ENCODE data around the gene DMAP1. TPM values are rescaled to one million over a fixed set of nuclear protein-coding genes. Genes with fewer than 3 reads are reported as not detected.

Gene DMAP1
- total RNA-seq, 1 donor from 2014 or later, result 64.7 TPM

GRCh38 chr1:44233593-44233992 lies 20.3 kb downstream of the DMAP1 start:
- H3K4me3 ChIP-seq (ENCODE audit: low read depth, low read length), result no peak overlapping the region
- no peaks in the 10 kb centered on the region for H3K36me3 ChIP-seq (ENCODE audit: control insufficient read depth, insufficient read depth, low read length)
- no peak for DNase-seq (ENCODE audit: low read depth)
- H3K27me3 ChIP-seq (ENCODE audit: control insufficient read depth, insufficient read depth, low read length), result no peaks in the 10 kb centered on the region
- no peak for TF ChIP-seq CTCF (IDR thresholded peaks at IDR 0.05; ENCODE audit: insufficient read depth, low read length, poor library complexity, severe bottlenecking)

GRCh38 chr1:44235808-44236207 lies 22.5 kb downstream of the DMAP1 start:
- no peak for TF ChIP-seq CTCF (IDR thresholded peaks at IDR 0.05; ENCODE audit: insufficient read depth, low read length, poor library complexity, severe bottlenecking)
- Histone ChIP-seq H3K27me3 (ENCODE audit: control insufficient read depth, insufficient read depth, low read length) (no peaks in the 10 kb centered on the region), H3K4me3 (ENCODE audit: low read depth, low read length) (no peak overlapping the region), H3K36me3 (ENCODE audit: control insufficient read depth, insufficient read depth, low read length) (no peaks in the 10 kb centered on the region)
- no peak for DNase-seq (ENCODE audit: low read depth)

GRCh38 chr1:44236490-44237272 lies 23.4 kb downstream of the DMAP1 start:
- no peak for TF ChIP-seq CTCF (IDR thresholded peaks at IDR 0.05; ENCODE audit: insufficient read depth, low read length, poor library complexity, severe bottlenecking)
- DNase-seq (ENCODE audit: low read depth), result no peak
- Histone ChIP-seq H3K36me3 (ENCODE audit: control insufficient read depth, insufficient read depth, low read length) (no peaks in the 10 kb centered on the region), H3K4me3 (ENCODE audit: low read depth, low read length) (no peak overlapping the region), H3K27me3 (ENCODE audit: control insufficient read depth, insufficient read depth, low read length) (no peaks in the 10 kb centered on the region)

GRCh38 chr1:44237721-44238457 lies 24.6 kb downstream of the DMAP1 start:
- TF ChIP-seq CTCF (IDR thresholded peaks at IDR 0.05; ENCODE audit: insufficient read depth, low read length, poor library complexity, severe bottlenecking), result peak; percentile 89
- Histone ChIP-seq H3K36me3 (ENCODE audit: control insufficient read depth, insufficient read depth, low read length) (no peaks in the 10 kb centered on the region), H3K27me3 (ENCODE audit: control insufficient read depth, insufficient read depth, low read length) (no peaks in the 10 kb centered on the region), H3K4me3 (ENCODE audit: low read depth, low read length) (no peak overlapping the region)
- DNase-seq (ENCODE audit: low read depth), result no peak

GRCh38 chr1:44238660-44239059 lies 25.4 kb downstream of the DMAP1 start:
- Histone ChIP-seq H3K4me3 (ENCODE audit: low read depth, low read length) (no peak overlapping the region), H3K36me3 (ENCODE audit: control insufficient read depth, insufficient read depth, low read length) (no peaks in the 10 kb centered on the region), H3K27me3 (ENCODE audit: control insufficient read depth, insufficient read depth, low read length) (no peaks in the 10 kb centered on the region)
- TF ChIP-seq CTCF (IDR thresholded peaks at IDR 0.05; ENCODE audit: insufficient read depth, low read length, poor library complexity, severe bottlenecking), result no peak
- DNase-seq (ENCODE audit: low read depth), result no peak

All from kidney epithelial cell (primary cell).